SW 1271 (cell line): ENCODE data around the gene LRRC25.
A peak's percentile ranks its signal among the peaks of the same experiment; 100 is the strongest.

Experiments used
- DNase-seq, 2 experiments: peaks; one replicate each; lab custom pipeline; 2025; lab: John Stamatoyannopoulos, UW

Gene LRRC25

DNA sequence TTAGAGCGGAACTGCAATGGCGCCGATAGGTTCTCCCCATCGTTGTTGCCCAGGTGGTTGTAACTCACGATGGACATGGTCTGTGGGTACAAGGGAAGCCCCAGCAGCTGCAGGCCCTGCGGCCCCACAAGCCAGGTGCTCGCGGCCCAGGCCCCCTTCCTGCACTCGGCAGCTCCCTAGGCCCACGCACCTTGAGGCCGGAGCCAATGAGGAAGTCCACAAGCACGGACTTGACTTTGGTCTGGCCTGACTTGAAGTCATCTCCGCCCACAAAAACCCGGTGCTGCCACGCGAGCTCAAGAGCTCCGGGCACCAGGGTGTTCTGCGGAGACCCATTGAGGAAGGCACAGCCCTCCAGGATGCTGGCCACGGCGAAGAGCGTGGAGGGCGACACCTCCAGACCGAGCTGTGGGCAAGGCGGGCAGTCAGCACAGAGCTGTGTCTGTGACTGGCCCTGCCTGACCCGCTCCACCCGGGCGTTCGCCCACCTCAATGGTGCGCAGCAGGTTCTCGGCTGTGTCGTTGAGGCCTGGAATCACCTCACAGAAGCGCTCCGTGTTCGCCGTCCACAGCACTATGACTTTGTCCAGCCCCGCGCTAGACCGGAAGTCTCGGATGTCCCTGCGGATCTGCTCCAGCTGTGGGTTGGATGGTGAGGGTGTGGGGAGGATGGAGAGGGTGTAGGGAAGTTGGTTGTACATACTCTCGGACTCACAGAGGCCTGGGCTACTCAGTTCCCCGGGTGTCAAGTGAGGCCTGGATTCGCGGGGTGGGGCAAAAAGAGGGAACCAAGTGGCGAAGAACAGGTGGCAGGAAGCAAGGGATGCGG lies 38.6 kb upstream of the LRRC25 start:
- DNase-seq = no peak

DNA sequence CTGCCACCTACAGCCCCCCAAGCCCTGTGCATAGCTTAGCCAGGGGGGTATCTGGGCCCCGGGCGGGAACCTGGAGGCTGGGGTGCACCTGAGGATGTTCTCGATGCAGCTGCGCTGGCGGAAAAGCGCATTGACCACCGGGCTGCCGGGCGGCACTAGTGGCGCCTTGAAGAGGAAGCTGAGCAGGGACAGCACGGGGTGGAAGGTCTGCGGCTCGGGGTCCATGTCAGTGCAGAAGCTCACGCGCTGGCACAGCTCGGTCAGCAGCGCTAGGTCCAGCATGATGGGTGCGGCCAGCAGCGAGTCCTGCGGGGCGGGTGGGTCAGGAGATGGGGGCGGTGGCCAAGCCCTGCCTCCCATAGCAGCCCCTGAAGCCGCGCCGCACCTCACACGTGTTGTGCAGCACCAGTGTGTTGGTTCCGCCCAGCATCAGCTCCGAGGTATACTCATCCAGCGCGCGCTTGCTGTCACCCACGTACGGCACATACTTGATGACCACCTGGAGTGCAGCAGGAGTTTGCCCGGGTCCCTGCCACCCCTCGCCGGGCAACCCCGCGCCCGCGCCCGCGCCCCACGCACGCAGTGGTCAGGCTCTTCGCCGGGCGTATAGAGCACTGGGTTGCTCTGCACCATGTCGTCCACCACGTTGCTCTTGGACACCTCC lies 37.9 kb upstream of the LRRC25 start:
- no peak for DNase-seq

DNA sequence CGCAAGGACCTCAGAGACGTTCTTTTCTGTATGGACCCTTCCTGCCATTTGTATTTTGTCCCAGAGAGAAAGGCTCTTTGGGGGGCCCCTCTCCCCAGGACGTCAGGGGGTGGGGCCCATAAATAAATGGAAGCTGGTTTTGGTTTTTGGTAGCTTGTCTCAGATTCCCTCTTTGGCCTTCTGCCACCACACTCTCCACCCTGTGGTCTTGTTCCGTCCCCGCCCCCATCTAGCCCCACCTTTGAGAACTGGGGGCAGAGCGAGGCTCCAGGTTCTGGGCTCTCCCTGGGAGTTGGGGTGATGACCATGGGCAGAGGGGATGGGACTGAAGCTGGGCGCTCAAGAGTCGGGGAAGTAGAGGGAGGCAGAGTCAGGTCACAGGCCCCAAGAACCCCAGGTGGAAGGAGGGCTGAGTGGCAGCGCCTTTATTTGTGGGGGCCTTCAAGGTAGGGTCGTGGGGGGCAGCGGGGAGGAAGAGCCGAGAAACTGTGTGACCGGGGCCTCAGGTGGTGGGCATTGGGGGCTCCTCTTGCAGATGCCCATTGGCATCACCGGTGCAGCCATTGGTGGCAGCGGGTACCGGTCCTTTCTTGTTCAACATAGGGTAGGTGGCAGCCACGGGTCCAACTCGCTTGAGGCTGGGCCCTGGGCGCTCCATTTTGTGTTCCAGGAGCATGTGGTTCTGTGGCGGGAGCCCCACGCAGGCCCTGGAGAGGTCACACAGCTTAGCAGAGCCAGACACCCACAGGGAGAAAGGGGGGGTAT lies 37.2 kb upstream of the LRRC25 start:
- DNase-seq = no peak

DNA sequence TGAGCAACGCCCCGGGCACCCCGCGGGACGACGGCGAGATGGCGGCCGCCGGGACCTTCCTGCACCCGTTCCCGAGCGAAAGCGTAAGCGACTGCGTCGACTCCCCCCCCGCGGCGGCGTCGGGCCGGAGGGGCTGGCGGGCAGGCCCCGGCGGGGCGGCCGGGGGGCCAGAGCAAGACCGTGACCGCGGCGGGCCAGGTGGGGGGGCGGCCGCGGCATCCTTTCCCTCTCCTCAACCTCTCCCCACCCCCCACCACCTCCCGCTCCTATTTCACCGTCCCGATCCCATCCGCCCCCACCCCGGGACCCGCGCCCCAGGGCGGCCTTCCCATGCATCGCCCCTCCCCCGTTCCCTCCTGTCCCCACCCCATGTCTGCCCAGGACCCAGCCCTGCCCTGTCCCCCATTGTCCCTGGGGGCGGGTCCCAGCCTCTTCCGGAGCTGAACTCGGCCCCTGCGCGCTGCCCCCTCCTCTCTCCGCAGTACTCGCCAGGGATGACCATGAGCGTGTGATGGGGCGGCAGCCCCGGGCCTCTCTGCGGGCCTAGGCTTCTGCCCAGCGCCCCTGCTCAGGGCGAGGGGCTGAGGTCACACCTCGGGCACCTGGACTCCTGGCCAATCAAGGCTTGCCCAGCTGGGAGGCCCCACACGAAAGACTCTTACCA lies 36.4 kb upstream of the LRRC25 start:
- DNase-seq = peak in 1 of 2 experiments; percentile 61

DNA sequence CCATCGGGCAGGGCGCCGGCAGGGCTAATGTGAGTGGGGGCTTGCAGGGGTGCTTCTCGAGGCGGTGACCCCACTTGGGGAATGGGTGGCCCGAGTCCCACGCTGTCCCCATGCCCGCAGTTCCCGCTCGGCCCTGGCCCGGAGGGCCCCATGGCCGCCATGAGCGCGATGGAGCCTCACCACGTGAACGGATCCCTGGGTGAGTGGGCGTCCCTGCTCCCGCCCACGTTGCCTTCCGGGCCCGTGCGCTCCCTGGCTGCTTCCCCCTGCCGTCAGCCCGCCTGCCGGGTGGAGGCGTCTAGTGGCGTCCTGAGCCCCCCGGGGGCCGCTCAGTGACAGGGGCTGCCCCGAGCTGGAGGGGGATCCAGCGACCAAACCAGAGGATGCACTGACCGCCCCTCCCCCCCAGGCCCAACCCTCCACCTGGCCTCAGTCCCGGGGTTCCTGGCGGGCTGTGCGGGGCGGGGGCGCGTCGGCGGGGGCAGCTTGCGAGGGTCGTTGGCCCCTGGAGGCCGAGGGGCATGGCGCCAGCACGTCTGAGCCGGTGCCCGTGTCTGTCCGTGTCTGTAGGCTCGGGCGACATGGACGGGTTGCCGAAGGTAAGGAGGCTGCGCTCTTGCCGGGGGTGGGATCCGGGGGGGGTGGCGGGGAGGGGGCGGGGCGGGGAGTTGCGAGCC lies 35.7 kb upstream of the LRRC25 start:
- DNase-seq = peak in 1 of 2 experiments; percentile 60

DNA sequence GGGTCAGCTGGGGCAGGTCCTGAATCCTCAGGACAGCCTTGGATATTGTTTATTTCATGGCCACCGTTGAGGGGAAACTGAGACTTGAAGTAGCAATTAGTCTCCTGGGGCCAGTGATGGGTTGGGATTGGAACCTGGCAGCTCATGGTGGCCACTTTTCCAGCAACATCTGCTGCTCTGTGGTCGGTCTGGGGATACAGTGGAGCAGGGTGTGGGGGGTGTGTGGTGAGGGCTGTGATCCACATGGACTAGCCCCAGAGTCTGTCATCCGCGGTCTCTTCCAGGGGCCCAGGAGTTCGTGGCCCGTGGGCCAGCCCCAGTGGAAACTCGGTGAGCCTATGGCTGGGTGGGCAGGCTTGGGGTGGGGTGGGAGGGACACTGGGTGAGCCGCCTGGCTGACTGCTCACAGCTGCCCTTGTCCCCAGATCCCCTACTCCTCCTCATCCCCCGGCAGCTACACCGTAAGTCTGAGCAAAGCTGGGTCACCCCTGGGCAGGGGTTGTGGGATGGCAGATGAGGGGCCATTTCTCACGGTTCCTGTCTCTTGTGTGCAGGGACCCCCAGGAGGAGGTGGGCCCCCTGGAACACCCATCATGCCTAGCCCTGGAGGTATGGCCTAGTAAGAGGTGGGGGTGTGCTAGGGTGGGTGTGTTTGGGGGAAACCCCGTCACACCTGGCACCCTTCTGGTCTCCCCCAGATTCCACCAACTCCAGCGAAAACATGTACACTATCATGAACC lies 35.0 kb upstream of the LRRC25 start:
- DNase-seq = no peak

DNA sequence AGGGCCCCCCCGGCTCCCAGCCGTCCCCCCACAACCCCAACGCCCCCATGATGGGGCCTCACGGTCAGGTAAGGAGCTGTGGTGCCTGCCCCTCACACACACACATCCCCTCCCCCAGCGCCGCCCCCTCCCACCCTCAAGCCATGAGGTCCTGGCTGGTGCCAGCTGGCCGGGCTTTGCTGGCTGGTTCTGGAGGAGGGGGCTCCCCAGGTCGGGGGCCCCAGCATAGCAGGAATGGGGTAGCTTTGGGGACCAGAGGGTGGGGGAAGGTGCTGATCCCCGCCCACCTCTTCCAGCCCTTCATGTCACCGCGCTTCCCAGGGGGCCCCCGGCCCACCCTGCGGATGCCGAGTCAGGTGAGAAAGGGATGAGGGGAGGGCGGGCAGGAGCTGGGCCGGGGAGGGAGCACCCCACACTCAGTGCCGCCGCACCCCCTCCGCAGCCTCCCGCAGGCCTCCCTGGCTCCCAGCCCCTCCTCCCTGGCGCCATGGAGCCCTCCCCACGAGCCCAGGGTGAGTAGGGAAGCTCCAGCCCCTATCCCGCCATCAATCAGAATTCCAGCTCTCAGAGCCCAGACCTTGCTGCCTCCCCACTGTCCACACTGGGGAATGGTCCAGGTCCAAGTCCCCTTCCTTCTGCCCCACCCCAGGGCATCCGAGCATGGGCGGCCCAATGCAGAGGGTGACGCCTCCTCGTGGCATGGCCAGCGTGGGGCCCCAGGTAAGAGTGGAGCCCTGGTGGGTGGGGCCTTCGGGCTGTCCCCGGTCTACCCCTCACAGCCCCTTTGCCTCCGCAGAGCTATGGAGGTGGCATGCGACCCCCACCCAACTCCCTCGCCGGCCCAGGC lies 34.2 kb upstream of the LRRC25 start:
- DNase-seq = no peak

DNA sequence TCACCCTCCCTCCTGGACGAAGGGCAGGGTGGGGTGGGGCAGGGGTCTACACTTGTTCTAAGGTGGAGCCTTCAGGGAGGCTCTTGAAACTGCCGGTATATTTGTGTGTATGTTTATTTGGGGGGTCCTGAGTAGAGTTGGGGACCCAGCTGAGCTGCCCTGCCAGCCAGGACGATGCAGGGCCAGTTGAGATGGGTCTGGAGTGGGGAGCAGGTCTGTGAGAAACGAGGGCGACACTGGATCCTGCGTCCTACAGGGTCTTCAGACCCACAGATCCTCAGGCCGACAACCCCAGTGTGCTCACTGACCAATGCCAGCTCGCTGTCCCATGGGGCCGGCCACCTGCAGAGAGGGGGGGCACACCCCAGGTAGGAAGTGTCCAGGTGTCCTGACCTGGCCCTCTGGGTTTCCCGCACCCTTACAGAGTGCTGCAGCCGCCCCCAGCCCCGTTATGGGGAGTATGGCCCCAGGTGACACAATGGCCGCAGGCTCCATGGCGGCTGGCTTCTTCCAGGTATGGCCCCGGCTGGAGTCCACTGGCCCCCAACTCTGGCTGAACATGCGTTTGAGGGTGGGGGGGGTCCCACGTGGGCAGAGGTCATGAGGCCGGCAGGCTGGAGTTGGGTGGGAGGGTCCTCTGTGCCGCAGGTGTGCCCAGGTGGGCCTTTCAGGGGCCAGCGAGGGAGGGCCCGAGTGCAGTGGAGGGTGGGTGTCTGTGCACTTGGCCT lies 33.2 kb upstream of the LRRC25 start:
- no peak for DNase-seq

DNA sequence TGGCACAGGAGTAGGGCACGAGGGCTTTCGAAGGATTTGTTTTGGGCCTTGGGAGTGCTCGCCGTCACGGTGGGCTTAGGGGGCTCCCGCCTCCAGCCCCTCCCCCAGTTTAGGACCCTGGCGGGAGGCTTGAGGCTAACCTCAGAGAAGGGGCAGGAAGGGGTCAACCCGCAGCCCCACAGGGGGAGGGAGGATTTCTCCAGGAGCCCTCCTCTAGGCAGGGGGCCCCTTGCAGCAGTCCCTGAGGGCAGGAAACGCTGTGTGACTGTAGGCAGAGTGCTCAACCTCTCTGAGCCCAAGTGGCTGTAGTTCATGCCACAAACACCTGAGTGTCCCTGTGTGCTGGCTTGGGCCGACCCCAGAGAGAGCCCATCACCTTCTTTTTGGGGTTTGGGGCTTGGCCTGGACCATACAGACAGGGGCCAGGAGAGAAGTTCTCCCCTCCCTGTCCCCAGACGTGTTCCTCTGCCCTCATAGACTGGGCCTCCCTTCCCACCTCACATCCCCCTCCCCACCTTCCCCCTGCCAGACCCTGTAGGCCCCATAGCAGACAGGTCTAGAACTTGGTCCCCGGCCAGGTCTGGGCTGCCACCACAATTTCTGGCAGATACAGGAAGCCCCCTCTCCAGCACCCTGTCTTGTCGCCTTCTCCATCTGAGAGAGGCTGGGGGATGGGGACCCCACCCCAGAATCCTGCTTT lies 32.4 kb upstream of the LRRC25 start:
- no peak for DNase-seq

DNA sequence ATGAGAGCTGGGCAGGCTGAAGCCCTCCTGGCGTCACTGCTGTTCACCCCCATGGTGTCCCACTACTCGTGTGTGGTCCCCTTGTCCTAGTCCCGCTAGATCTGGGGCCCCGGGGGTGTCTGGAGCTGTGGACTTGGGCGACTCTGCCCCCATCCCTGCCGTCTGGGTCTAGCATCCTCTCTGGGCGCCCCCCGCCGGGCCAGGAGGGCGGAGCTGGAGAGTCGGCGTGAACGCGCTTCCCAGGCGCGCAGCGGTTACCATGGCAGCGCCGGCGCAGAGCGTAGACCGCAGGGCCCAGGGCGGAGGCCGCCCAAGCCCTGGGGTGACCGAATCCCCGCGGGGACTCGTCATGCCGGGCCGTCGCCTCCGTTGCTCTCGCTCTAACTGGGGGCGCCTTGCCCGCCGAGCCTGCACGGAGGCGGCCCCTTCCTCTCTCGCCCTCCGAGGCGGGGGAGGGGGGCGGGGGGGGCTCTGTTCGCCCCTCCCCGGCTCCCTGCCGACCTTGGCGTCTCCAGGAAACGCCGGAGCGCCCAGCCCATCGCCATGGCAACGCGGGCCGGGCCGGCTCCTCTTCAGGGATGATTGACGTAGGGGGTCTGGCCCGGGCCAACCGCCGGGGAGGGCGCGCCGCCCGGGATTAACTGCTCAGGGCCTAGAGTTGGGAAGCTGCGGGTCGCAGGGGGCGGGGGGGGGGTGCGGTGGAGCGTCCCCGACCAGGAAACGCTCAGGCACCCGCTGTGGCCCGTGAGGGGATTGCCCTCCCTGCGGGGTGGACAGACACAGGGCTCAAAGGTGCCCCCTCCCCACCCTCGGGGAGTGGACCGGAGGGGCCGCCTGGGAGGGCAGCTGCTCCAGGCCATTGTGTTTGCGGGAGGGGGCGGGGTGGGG lies 31.6 kb upstream of the LRRC25 start:
- DNase-seq = peak; percentile 80 to 85

DNA sequence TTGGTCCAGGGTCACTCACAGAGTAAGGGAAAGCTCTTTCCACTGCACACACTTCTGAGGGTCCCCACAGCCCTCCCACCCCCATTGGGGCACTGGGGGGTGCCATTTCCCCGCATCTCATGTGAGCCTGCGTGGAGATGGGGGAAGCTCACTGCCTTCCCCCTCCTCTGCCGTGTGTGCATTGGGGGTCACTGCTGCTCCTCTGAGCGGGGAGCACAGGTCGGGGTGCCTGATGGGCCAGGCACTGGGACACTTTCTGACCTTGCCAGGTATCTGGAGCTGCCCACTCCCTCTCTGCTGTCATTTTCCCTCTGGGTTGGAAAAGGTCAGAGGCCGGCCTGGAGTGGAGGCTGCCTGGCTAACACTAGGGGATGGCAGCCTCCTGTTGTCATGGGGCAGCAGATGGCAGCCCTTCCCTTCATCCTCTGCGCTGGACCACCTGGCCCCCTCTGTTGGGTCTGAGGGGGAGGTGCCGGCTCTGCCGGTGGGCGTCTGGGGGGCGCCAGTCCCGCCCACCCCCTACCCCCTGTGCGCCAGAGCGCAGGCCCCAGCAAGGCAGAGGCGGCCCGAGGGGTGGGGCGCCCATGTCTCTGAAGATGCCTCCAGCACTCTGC lies 30.9 kb upstream of the LRRC25 start:
- peak in 1 of 2 experiments; percentile 29 for DNase-seq

DNA sequence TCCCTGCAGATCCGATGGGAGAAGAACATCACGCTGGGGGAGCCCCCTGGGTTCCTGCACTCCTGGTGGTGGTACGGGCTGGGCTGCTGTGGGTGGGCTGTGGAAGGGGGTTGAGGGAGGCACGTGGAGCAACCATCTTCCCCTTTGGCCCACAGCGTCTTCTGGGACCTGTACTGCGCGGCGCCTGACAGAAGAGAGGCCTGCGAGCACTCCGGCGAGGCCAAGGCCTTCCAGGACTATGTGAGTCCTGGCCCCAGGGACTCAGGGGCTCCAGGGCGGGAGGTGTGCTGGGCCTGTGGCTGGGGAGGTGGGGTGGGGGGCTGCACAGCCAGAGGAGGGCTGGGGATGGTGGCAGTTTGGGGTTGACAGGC lies 30.3 kb upstream of the LRRC25 start:
- no peak for DNase-seq

DNA sequence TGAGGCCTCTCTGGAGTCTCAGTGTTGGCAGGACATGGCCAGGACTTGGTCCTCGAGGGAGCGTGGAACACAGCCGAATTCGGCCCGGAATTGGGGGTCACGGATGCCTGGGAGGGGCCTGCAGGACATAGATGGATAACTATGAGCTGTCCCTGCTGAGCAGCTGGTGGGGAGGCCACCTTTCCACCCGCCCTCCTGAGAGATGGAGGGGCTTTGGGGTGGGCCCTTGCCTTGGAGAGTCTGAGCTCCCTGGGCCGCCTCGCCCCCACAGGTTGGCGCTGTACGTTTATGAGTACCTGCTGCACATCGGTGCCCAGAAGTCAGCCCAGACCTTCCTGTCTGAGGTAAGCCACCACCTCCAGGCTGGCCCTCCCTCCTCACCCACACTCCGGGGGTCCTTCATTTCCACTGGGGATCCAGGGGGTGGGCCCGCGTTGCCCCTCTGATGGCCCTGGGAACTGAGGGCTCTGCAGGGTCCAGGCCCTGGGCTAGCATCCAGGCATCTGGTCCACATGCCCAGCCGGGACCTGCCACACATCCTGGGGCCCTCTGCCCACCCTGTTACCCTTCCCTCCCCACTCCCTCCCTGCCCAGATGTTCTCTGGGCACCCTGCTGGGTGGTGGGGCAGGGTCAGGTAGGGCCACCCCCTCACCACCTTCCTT lies 29.8 kb upstream of the LRRC25 start:
- DNase-seq = no peak

DNA sequence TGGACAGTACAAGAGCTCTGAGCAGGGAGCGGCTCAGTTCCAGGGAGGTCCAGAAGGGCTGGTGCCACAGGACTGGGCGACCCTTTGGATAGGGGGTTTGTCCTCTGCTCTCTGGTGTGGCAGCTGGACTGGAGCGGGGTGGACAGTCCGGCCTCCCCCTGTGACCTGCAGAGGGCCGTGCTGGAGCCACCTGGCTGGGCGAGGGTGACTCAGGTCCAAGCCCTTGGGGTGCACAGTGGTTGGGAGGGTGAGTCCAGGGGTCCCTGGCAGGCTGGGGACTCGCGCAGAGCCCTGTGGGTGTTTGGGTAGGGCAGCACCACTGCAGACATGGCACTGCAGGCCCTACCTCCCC lies 29.0 kb upstream of the LRRC25 start:
- DNase-seq = no peak

DNA sequence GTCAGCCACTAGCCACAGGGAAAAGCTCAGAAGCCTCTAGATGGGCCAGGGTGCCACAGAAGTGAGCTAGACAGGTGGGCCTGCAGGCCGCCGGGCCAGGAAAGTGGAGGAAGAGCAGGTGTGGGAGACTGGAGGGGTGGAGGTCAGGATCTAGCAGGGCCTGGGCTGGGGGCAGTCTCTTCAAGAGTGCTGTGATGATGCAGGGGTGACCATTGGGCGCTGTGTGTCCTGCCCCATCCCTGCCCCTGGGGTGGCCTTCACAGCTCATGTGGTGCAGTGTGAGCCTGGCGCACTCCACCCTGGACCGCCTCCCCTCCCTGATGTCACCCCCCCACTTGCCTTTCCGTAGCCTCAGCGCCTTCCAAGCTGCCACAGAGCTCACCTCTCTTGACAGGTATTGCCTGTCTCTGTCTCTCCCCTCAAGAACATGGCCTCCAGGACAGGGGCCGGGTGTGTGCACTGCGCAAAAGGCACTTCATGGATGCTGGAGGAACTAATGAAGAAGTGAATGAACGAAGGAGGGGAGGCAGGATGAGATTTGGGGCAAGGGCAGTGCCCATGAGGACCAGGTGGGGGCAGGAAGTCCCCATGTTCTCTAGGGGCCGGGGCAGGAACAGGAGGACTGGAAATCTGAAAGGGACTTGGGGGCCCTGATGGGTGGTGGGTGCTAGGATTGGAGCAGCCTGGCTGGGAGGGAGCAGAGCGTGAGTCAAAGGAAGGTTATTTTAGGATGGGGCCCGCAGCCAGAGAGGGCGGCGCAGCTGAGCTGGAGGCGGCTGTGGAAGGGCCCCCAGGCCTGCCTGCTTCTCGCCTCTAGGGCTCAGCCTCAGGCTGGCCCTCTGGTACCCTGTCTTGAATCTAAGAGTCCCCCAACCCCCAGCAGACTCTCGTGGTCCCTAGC lies 28.3 kb upstream of the LRRC25 start:
- DNase-seq = no peak
